GM12878 (cell line): Measurements from ENCODE around the gene DOCK7. TPM values are rescaled to one million over a fixed set of nuclear protein-coding genes. Genes with fewer than 3 reads are reported as not detected.

Experiments used
- ATAC-seq: fragments of 200-7000 bp; cut with Tn5 transposase; 3 replicates; pipeline ENCODE4 v1.9.1; 2020; ENCODE audit warnings: mild to moderate bottlenecking, moderate library complexity
- BruUV-seq: library from RNA; stranded (reverse); fragments of 400-500 nt; replicated peaks from 2 replicates; lab custom pipeline; 2021; lab: Mats Ljungman, UMichigan
- CTCF ChIA-PET: fragments of 300-600 bp; sonication (Branson Sonifier 250); formaldehyde crosslinking; extraction: SDS; loops from one replicate; lab custom pipeline; 2021; ENCODE audit warnings: inconsistent platforms; lab: Yijun Ruan, JAX
- POLR2A ChIA-PET: fragments of 350-600 bp; formaldehyde crosslinking; extraction: SDS; loops from one replicate; lab custom pipeline; 2021; ENCODE audit warnings: inconsistent platforms; lab: Charles Lee
- RAD21 ChIA-PET: fragments of 300-600 bp; sonication (Branson Sonifier 250); formaldehyde crosslinking; loops from one replicate; lab custom pipeline; 2023; ENCODE audit warnings: antibody characterized with exemption; ENCODE audit not compliant: unreplicated experiment; lab: Charles Lee
- SMC1A ChIA-PET: fragments of 300-600 bp; sonication (Branson Sonifier 250); formaldehyde crosslinking; loops from one replicate; lab custom pipeline; 2023; ENCODE audit not compliant: unreplicated experiment, uncharacterized antibody; lab: Charles Lee
- DNase-seq: peaks from one replicate; pipeline ENCODE4 v3.0.0-alpha.2; 2011; ENCODE audit warnings: low read depth, low spot score
- FAIRE-seq: peaks from 3 replicates; lab custom pipeline; 2011; peaks lifted over from hg19 to GRCh38; lab: Jason Lieb, UNC
- H2AFZ ChIP-seq: 2 replicates; pipeline ENCODE4 v1.6.0; 2011; ENCODE audit warnings: low read depth, low read length, control low read depth; ENCODE audit not compliant: control insufficient read depth
- H3K27ac ChIP-seq: 2 replicates; pipeline ENCODE4 v1.5.1; 2011; ENCODE audit warnings: control low read depth; ENCODE audit not compliant: control insufficient read depth, insufficient read depth
- H3K27me3 ChIP-seq, 2 experiments: replicated peaks in 1 of 2; 2 replicates each; pipeline versions ENCODE4 v1.6.0 to v1.6.1; 2011; ENCODE audit warnings: low read length in 1 of 2; ENCODE audit not compliant: control insufficient read depth in 2 of 2, insufficient read depth in 2 of 2
- H3K36me3 ChIP-seq, 2 experiments: 2 replicates each; pipeline ENCODE4 v1.5.1; 2011; ENCODE audit warnings: low read length in 1 of 2; ENCODE audit not compliant: control insufficient read depth in 2 of 2, insufficient read depth in 2 of 2
- H3K4me1 ChIP-seq: 2 replicates; pipeline ENCODE4 v1.6.1; 2011; ENCODE audit warnings: mild to moderate bottlenecking, low read length, moderate library complexity, mixed read lengths; ENCODE audit not compliant: control insufficient read depth, insufficient read depth
- H3K4me2 ChIP-seq: 2 replicates; pipeline ENCODE4 v1.6.0; 2011; ENCODE audit warnings: control low read depth; ENCODE audit not compliant: control insufficient read depth, insufficient read depth
- H3K4me3 ChIP-seq: fragments of 200-600 bp; sonication (generic); 2 replicates; pipeline ENCODE4 v1.5.1; 2016
- H3K79me2 ChIP-seq: 2 replicates; pipeline ENCODE4 v1.6.0; 2011; ENCODE audit warnings: low read length; ENCODE audit not compliant: control insufficient read depth, insufficient read depth
- H3K9ac ChIP-seq: 2 replicates; pipeline ENCODE4 v1.8.0; 2011; ENCODE audit warnings: low read length, control low read depth, mixed read lengths; ENCODE audit not compliant: control insufficient read depth, insufficient read depth
- H3K9me3 ChIP-seq: replicated peaks from 3 replicates; pipeline ENCODE4 v1.5.1; 2011; ENCODE audit warnings: mild to moderate bottlenecking, low read length; ENCODE audit not compliant: control insufficient read depth, insufficient read depth
- H4K20me1 ChIP-seq: 2 replicates; pipeline ENCODE4 v1.6.0; 2011; ENCODE audit not compliant: control insufficient read depth, insufficient read depth
- BCLAF1 ChIP-seq: fragments of 450-650 bp; IDR thresholded peaks from 2 replicates; pipeline ENCODE4 v1.6.1; 2017; ENCODE audit warnings: antibody characterized with exemption, mild to moderate bottlenecking, moderate library complexity
- BMI1 ChIP-seq: fragments of 450-650 bp; IDR thresholded peaks from 2 replicates; pipeline ENCODE4 v1.6.1; 2016; ENCODE audit warnings: mild to moderate bottlenecking, moderate library complexity, borderline replicate concordance
- BRCA1 ChIP-seq: IDR thresholded peaks from 2 replicates; pipeline ENCODE4 v1.6.1; 2011; ENCODE audit warnings: low read depth, low read length, improper control_type of control experiment
- FOXK2 ChIP-seq: fragments of 450-650 bp; IDR thresholded peaks from 2 replicates; pipeline ENCODE4 v1.6.1; 2017; ENCODE audit warnings: mild to moderate bottlenecking, moderate library complexity
- GATAD2B ChIP-seq: fragments of 450-650 bp; conservative IDR thresholded peaks from 2 replicates; pipeline ENCODE4 v1.6.1; 2017; ENCODE audit warnings: low read depth, mild to moderate bottlenecking, moderate library complexity
- IKZF2 ChIP-seq, 2 experiments: fragments of 450-650 bp; IDR thresholded peaks; 2 replicates each; pipeline ENCODE4 v1.6.1; 2017; ENCODE audit warnings: mild to moderate bottlenecking in 2 of 2, moderate library complexity in 2 of 2
- MXI1 ChIP-seq: fragments of 150-350 bp; IDR thresholded peaks from 2 replicates; pipeline ENCODE4 v1.6.1; 2011; ENCODE audit warnings: low read depth, mild to moderate bottlenecking, inconsistent platforms, low read length, improper control_type of control experiment
- NFYA ChIP-seq: IDR thresholded peaks from 2 replicates; pipeline ENCODE4 v1.6.1; 2011; ENCODE audit warnings: low read depth, mild to moderate bottlenecking, low read length, improper control_type of control experiment, borderline replicate concordance
- SMAD1 ChIP-seq: fragments of 450-650 bp; IDR thresholded peaks from 2 replicates; pipeline ENCODE4 v1.6.1; 2018; ENCODE audit warnings: mild to moderate bottlenecking, low read depth; ENCODE audit not compliant: partially characterized antibody
- SMARCA5 ChIP-seq: fragments of 450-650 bp; IDR thresholded peaks from 2 replicates; pipeline ENCODE4 v1.6.1; 2017; ENCODE audit warnings: mild to moderate bottlenecking
- USF1 ChIP-seq: IDR thresholded peaks from 2 replicates; pipeline ENCODE4 v1.6.1; 2011; ENCODE audit warnings: borderline replicate concordance, low read depth, mild to moderate bottlenecking, moderate library complexity, mixed read lengths, low read length; ENCODE audit not compliant: insufficient read depth; ENCODE audit errors: extremely low read length
- YY1 ChIP-seq: IDR thresholded peaks from 2 replicates; pipeline ENCODE4 v1.6.1; 2011; ENCODE audit warnings: low read depth, mild to moderate bottlenecking, low read length
- ZBTB33 ChIP-seq: fragments of 450-650 bp; IDR thresholded peaks from 2 replicates; pipeline ENCODE4 v1.6.1; 2017; ENCODE audit warnings: mild to moderate bottlenecking
- ZSCAN29 ChIP-seq: fragments of 450-650 bp; IDR thresholded peaks from 2 replicates; pipeline ENCODE4 v1.6.1; 2017; ENCODE audit warnings: mild to moderate bottlenecking, moderate library complexity
- WGBS: methylation state at CpG from one replicate; pipeline ENCODE4 v1.1.6; 2016; ENCODE audit warnings: low lambda C conversion rate; ENCODE audit not compliant: insufficient replicate concordance, insufficient coverage; ENCODE audit errors: missing lambda C conversion rate; 5-methylcytosine and 5-hydroxymethylcytosine counted together
- in situ Hi-C: fragments of 300-500 bp; cut with MboI; formaldehyde crosslinking; loops from 9 replicates; pipeline ENCODE4 v1.14.3; 2018; ENCODE audit warnings: mixed read lengths
- intact Hi-C: fragments of 100-400 bp; cut with micrococcal nuclease; formaldehyde crosslinking; loops from one replicate; pipeline ENCODE4 v1.14.2; 2022; ENCODE audit not compliant: unreplicated experiment
- polyA plus RNA-seq, 11 experiments: library from polyadenylated mRNA; depleted of rRNA in 4 of 11; unstranded in 6 of 11; stranded (reverse) in 5 of 11; fragments of >200 nt; fragmentation: Nextera tagmentation in 4 of 11; fragmentation: Illumina TruSeq in 1 of 11; extraction: Ambion mirVana in 4 of 11; extraction: Trizol in 1 of 11; gene quantifications; 1 replicate in 1 of 11; 2 replicates in 10 of 11; pipeline versions ENCODE4 v1.2.1 to v1.2.3, GENCODE V29; 2011 to 2016; ENCODE audit warnings: inconsistent platforms in 2 of 11, missing spikeins in 2 of 11, low read depth in 1 of 11
- total RNA-seq, 4 experiments: library from RNA; depleted of rRNA in 3 of 4; stranded (reverse); fragments of >200 nt in 3 of 4; fragmentation: Illumina TruSeq in 1 of 4; extraction: Trizol in 1 of 4; gene quantifications; 2 replicates each; pipeline versions ENCODE4 v1.2.1 to v1.2.3, GENCODE V29; 2013 to 2021

Gene DOCK7
- total and polyA plus RNA-seq, 10 of the 15 experiments (the other 5 are each of a cell fraction or from before 2014, with no cell fraction given): 4.8 to 34.6 (median 26.9) TPM

GRCh38 chr1:62428351-62428750 is 259.8 kb downstream of the DOCK7 start:
- intact Hi-C loops: no loop called here
- CTCF ChIA-PET: interaction anchor here (0.9 kb wide), 1 partner anchor 253 kb away, joined by 3 read pairs; no protein-coding TSS in a partner anchor
- H4K20me1 ChIP-seq: no peaks in the 10 kb centered on the region
- POLR2A ChIA-PET: no interaction called here
- no peak overlapping the region for H3K4me3 ChIP-seq
- WGBS: 59% methylated on average over 4 of the region's 4 CpGs
- no peak for DNase-seq
- TF ChIP-seq IKZF2 (IDR thresholded peaks at IDR 0.05) (no peak), MXI1 (no peak), USF1 (no peak), BRCA1 (no peak), SMARCA5 (no peak), YY1 (no peak), FOXK2 (no peak)
- no peaks in the 10 kb centered on the region for H3K36me3 ChIP-seq
- no peak overlapping the region for H3K4me2 ChIP-seq
- no peak overlapping the region for H3K9ac ChIP-seq
- H3K79me2 ChIP-seq: no peaks in the 10 kb centered on the region
- RAD21 ChIA-PET: no interaction called here
- no peak for FAIRE-seq
- H3K27ac ChIP-seq: no peak overlapping the region
- H3K9me3 ChIP-seq: no peaks in the 10 kb centered on the region
- no peaks in the 10 kb centered on the region for H3K27me3 ChIP-seq
- no peaks in the 10 kb centered on the region for H3K4me1 ChIP-seq
- H2AFZ ChIP-seq: no peak overlapping the region
- no TSS peak for BruUV-seq
- SMC1A ChIA-PET: no interaction called here
- in situ Hi-C loops: no loop called here
- no peak for ATAC-seq

- H3K4me2 ChIP-seq: no peak overlapping the region
- TF ChIP-seq ZBTB33 (no peak), NFYA (no peak), ZSCAN29 (no peak), BMI1 (no peak), BCLAF1 (no peak), GATAD2B (no peak), SMAD1 (no peak)
These were observed 261.4 kb downstream of the DOCK7 start for GRCh38 chr1:62426794-62427193.

More at GRCh38 chr1:62426794-62427193, 261.4 kb downstream of the DOCK7 start:
- no peaks in the 10 kb centered on the region for H3K36me3 ChIP-seq
- ChIA-PET CTCF (interaction anchor here (1.4 kb wide), 1 partner anchor 10 kb away, joined by 4 read pairs; no protein-coding TSS in a partner anchor), SMC1A (interaction anchor here (1.0 kb wide), 1 partner anchor 9 kb away, joined by 3 read pairs; no protein-coding TSS in a partner anchor), POLR2A (no interaction called here), RAD21 (no interaction called here)
- H3K4me1 ChIP-seq: no peaks in the 10 kb centered on the region
- intact Hi-C loops (no loop called here), in situ Hi-C loops (no loop called here)
- no peak for FAIRE-seq
- no peak overlapping the region for H3K9ac ChIP-seq
- no peaks in the 10 kb centered on the region for H4K20me1 ChIP-seq
- H3K9me3 ChIP-seq: no peaks in the 10 kb centered on the region
- no peaks in the 10 kb centered on the region for H3K27me3 ChIP-seq
- ATAC-seq: no peak
- H3K4me3 ChIP-seq: no peak overlapping the region
- H3K79me2 ChIP-seq: no peaks in the 10 kb centered on the region
- H2AFZ ChIP-seq: no peak overlapping the region
- no TSS peak for BruUV-seq
- H3K27ac ChIP-seq: no peak overlapping the region
- whole genome bisulfite sequencing: 94% methylated on average over 1 of the region's 1 CpG
- DNase-seq: no peak
